Neural progenitor cell (in vitro differentiated cells): ENCODE data around the gene WDR86. TPM values are rescaled to one million over a fixed set of nuclear protein-coding genes. Genes with fewer than 3 reads are reported as not detected.

Source experiments
- DNase-seq: peaks from one replicate; pipeline ENCODE4 v3.0.0-alpha.2; 2016; ENCODE audit warnings: low spot score
- H2AFZ ChIP-seq: fragments of 200-600 bp; sonication (generic); replicated peaks from 2 replicates; pipeline ENCODE4 v1.6.1; 2016; ENCODE audit warnings: antibody characterized with exemption
- H3F3A ChIP-seq: fragments of 200-600 bp; sonication (generic); 2 replicates; pipeline ENCODE4 v1.6.1; 2016; ENCODE audit warnings: antibody characterized with exemption, low read depth
- H3K27ac ChIP-seq: fragments of 200-600 bp; sonication (generic); 2 replicates; pipeline ENCODE4 v1.5.1; 2016; ENCODE audit warnings: mild to moderate bottlenecking
- H3K27me3 ChIP-seq: fragments of 200-600 bp; sonication (generic); 2 replicates; pipeline ENCODE4 v1.6.1; 2016; ENCODE audit warnings: mild to moderate bottlenecking, moderate library complexity
- H3K36me3 ChIP-seq: fragments of 200-600 bp; sonication (generic); 2 replicates; pipeline ENCODE4 v1.5.1; 2016
- H3K4me1 ChIP-seq: fragments of 200-600 bp; sonication (generic); 2 replicates; pipeline ENCODE4 v1.6.1; 2016; ENCODE audit warnings: mixed run types
- H3K4me2 ChIP-seq: fragments of 200-600 bp; sonication (generic); 2 replicates; pipeline ENCODE4 v1.6.1; 2016
- H3K4me3 ChIP-seq: fragments of 200-600 bp; sonication (generic); 2 replicates; pipeline ENCODE4 v1.5.1; 2016
- H3K79me2 ChIP-seq: fragments of 200-600 bp; sonication (generic); 2 replicates; pipeline ENCODE4 v1.6.1; 2016; ENCODE audit warnings: low read depth
- H3K9ac ChIP-seq: fragments of 200-600 bp; sonication (generic); 2 replicates; pipeline ENCODE4 v1.6.1; 2016
- H3K9me3 ChIP-seq: fragments of 200-600 bp; sonication (generic); 2 replicates; pipeline ENCODE4 v1.5.1; 2016; ENCODE audit warnings: low read depth
- H4K20me1 ChIP-seq: fragments of 200-600 bp; sonication (generic); 2 replicates; pipeline ENCODE4 v1.6.1; 2016; ENCODE audit warnings: low read depth
- H3K27ac Mint-ChIP-seq: 3 replicates; pipeline ENCODE4 v1.8.0; 2021; ENCODE audit warnings: mixed read lengths
- H3K27me3 Mint-ChIP-seq: 2 replicates; pipeline ENCODE4 v1.8.0; 2022; ENCODE audit warnings: low read depth, mild to moderate bottlenecking, inconsistent platforms, moderate library complexity, mixed read lengths; ENCODE audit not compliant: insufficient read depth
- H3K36me3 Mint-ChIP-seq: 3 replicates; pipeline ENCODE4 v1.8.0; 2021; ENCODE audit warnings: mixed read lengths
- H3K4me1 Mint-ChIP-seq: 3 replicates; pipeline ENCODE4 v1.8.0; 2021; ENCODE audit warnings: mixed read lengths
- H3K4me3 Mint-ChIP-seq: 3 replicates; pipeline ENCODE4 v1.8.0; 2021; ENCODE audit warnings: mild to moderate bottlenecking, moderate library complexity, mixed read lengths
- H3K9me3 Mint-ChIP-seq: 3 replicates; pipeline ENCODE4 v1.8.0; 2020; ENCODE audit warnings: mixed read lengths
- CTCF ChIP-seq: fragments of 200-600 bp; sonication (generic); IDR thresholded peaks from 2 replicates; pipeline ENCODE4 v1.5.1; 2017; ENCODE audit warnings: antibody characterized with exemption, mild to moderate bottlenecking
- EZH2 ChIP-seq: fragments of 200-600 bp; sonication (generic); IDR thresholded peaks from 2 replicates; pipeline ENCODE4 v1.6.1; 2017; ENCODE audit warnings: antibody characterized with exemption, mild to moderate bottlenecking, moderate library complexity
- EZH2phosphoT487 ChIP-seq: fragments of 200-600 bp; sonication (generic); IDR thresholded peaks from 2 replicates; pipeline ENCODE4 v1.6.1; 2017; ENCODE audit warnings: antibody characterized with exemption
- total RNA-seq: library from RNA; depleted of rRNA; stranded (reverse); fragments of >200 nt; gene quantifications from 2 replicates; pipeline ENCODE4 v1.2.3, GENCODE V29; 2015; ENCODE audit warnings: low replicate concordance

WDR86 gene
- total RNA-seq, 1 donor from 2014 or later = 15.0 TPM

- no peaks in the 10 kb centered on the region for H3K36me3 Mint-ChIP-seq
- Histone ChIP-seq H3K9me3 (no peaks in the 10 kb centered on the region), H4K20me1 (no peaks in the 10 kb centered on the region), H3K4me2 (no peak overlapping the region), H3K4me3 (no peak overlapping the region), H3K4me1 (peaks cover 14% of the 10 kb centered on the region), H3K27ac (no peak overlapping the region), H3K27me3 (peaks cover 62% of the 10 kb centered on the region), H3F3A (peaks cover 4% of the 10 kb centered on the region), H3K79me2 (no peaks in the 10 kb centered on the region), H2AFZ (no peak overlapping the region), H3K36me3 (no peaks in the 10 kb centered on the region), H3K9ac (no peak overlapping the region)
- no peak overlapping the region for H3K27ac Mint-ChIP-seq
- H3K27me3 Mint-ChIP-seq = peaks cover 10% of the 10 kb centered on the region
- peaks cover 12% of the 10 kb centered on the region for H3K4me1 Mint-ChIP-seq
- no peak overlapping the region for H3K4me3 Mint-ChIP-seq
- no peaks in the 10 kb centered on the region for H3K9me3 Mint-ChIP-seq
- TF ChIP-seq EZH2 (no peak), CTCF (no peak), EZH2phosphoT487 (no peak)
- no peak for DNase-seq
These were observed 34.8 kb upstream of the WDR86 start for GRCh38 chr7:151444632-151445031.

- Histone ChIP-seq H3K4me3 (no peak overlapping the region), H3K9me3 (no peaks in the 10 kb centered on the region), H4K20me1 (no peaks in the 10 kb centered on the region), H3F3A (peaks cover 4% of the 10 kb centered on the region), H3K27me3 (peaks cover 72% of the 10 kb centered on the region), H3K4me1 (peaks cover 16% of the 10 kb centered on the region), H3K36me3 (no peaks in the 10 kb centered on the region), H2AFZ (no peak overlapping the region), H3K27ac (no peak overlapping the region), H3K9ac (no peak overlapping the region), H3K4me2 (no peak overlapping the region), H3K79me2 (no peaks in the 10 kb centered on the region)
- H3K27ac Mint-ChIP-seq = no peak overlapping the region
- no peaks in the 10 kb centered on the region for H3K36me3 Mint-ChIP-seq
- H3K4me1 Mint-ChIP-seq = peaks cover 7% of the 10 kb centered on the region
- peaks cover 6% of the 10 kb centered on the region for H3K27me3 Mint-ChIP-seq
- TF ChIP-seq CTCF = no peak
- no peak for TF ChIP-seq EZH2
- no peak for TF ChIP-seq EZH2phosphoT487
- DNase-seq = no peak
- H3K9me3 Mint-ChIP-seq = no peaks in the 10 kb centered on the region
- H3K4me3 Mint-ChIP-seq = no peak overlapping the region
These were observed 33.1 kb upstream of the WDR86 start for GRCh38 chr7:151442776-151443496.

GRCh38 chr7:151440799-151441445 lies 31.1 kb upstream of the WDR86 start:
- Mint-ChIP-seq H3K9me3 (no peaks in the 10 kb centered on the region), H3K27ac (no peak overlapping the region), H3K36me3 (no peaks in the 10 kb centered on the region), H3K4me3 (no peak overlapping the region), H3K4me1 (peaks cover 11% of the 10 kb centered on the region), H3K27me3 (peaks cover 13% of the 10 kb centered on the region)
- H4K20me1 ChIP-seq = no peaks in the 10 kb centered on the region
- H3K9ac ChIP-seq = no peak overlapping the region
- H3K9me3 ChIP-seq = no peaks in the 10 kb centered on the region
- H3F3A ChIP-seq = peaks cover 4% of the 10 kb centered on the region
- no peaks in the 10 kb centered on the region for H3K79me2 ChIP-seq
- H3K4me2 ChIP-seq = peak overlapping the region; percentile 75
- TF ChIP-seq EZH2 (no peak), CTCF (no peak), EZH2phosphoT487 (no peak)
- peaks cover 52% of the 10 kb centered on the region for H3K27me3 ChIP-seq
- H3K27ac ChIP-seq = no peak overlapping the region
- H3K36me3 ChIP-seq = no peaks in the 10 kb centered on the region
- peak overlapping the region; percentile 86 for H2AFZ ChIP-seq
- no peak for DNase-seq
- no peak overlapping the region for H3K4me3 ChIP-seq
- peaks cover 16% of the 10 kb centered on the region for H3K4me1 ChIP-seq
